GM20000 (cell line): ENCODE data around the gene PARVA.

ENCODE experiments used
- DNase-seq: peaks from one replicate; pipeline ENCODE4 v3.0.0; 2012; ENCODE audit warnings: low spot score
- TF ChIP-seq, protein P1 (sequence below): IDR thresholded peaks from 2 replicates; pipeline ENCODE4 v1.5.1; 2012; ENCODE audit warnings: mild to moderate bottlenecking, control low read depth; ENCODE audit errors: extremely low read depth, missing control alignments

Gene PARVA

DNA sequence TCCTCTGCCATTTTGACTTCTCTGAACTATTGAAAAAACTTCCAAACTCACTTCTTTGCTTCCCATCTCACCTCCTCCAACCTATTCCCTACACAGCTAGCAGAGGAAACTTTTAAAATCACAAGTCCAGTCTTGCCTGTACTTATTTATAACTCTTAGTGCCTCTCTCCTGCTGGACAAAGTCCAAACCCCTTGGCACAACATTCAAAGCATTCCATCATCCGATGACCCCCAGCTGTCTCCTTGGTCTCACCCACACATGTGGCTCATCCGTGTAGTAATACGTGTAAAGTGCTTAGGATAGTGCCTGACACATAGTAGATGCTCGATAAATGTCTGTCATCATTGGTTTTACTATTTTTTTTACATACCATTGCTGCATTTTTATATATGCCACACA is 101.4 kb downstream of the PARVA start:
- no peak for DNase-seq
- TF ChIP-seq, protein P1, sequence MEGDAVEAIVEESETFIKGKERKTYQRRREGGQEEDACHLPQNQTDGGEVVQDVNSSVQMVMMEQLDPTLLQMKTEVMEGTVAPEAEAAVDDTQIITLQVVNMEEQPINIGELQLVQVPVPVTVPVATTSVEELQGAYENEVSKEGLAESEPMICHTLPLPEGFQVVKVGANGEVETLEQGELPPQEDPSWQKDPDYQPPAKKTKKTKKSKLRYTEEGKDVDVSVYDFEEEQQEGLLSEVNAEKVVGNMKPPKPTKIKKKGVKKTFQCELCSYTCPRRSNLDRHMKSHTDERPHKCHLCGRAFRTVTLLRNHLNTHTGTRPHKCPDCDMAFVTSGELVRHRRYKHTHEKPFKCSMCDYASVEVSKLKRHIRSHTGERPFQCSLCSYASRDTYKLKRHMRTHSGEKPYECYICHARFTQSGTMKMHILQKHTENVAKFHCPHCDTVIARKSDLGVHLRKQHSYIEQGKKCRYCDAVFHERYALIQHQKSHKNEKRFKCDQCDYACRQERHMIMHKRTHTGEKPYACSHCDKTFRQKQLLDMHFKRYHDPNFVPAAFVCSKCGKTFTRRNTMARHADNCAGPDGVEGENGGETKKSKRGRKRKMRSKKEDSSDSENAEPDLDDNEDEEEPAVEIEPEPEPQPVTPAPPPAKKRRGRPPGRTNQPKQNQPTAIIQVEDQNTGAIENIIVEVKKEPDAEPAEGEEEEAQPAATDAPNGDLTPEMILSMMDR: no peak

DNA sequence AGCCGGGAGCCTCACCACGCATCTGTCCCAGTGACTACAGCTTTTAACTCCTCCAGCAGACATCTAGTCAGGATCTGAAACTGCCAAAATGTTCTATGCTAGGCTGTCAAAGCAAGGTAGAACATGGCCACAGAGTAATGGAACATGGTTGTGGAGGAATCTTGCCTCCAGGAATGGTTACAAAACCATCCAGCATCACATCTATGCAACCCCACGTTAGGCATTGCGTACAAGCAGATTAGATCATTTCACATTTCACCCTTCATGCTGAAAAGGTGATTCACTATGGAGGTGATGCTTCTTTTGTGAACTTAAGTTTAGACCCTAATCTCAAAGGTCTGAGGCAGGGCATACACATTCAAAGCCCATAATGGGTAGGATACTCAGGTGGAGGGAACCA is 103.0 kb downstream of the PARVA start:
- TF ChIP-seq, protein P1: no peak
- DNase-seq: no peak

DNA sequence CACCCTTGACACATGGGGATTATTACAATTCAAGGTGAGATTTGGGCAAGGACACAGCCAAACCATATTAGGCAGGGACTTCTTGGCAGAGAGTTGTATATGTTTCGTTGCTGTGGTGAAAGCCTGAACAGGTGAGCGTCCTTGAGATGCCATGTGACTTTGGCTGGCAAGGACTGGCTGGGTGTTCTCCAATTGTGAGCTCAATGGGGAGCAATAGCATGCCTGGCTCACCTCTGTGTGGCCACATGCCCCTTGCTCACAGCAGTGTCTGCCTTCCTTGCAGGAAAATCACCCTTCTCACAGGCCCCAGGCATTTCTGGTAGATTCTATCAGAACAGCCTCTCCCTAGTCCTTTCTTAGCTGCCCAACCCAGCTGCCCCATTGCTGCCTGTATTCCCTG is 105.5 kb downstream of the PARVA start:
- no peak for DNase-seq

DNA sequence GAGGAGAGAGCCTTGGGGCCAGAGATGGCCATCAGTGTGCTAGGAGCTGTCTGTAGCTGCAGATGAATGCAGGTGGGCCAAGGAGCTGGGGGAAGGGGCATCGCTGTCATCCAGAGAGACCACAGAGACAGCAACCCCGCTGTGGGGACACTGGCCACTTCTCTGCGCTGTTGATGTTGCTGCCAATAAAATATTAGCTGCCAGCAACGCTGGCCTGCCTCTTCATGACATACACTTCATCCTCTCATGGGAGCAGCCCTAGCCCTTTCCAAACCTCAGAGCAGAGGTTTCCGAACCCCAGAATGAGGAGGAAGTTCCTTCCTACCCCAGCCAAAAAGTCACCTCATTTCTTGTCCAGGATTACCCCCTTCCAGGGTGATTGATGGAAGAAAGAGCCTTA is 106.2 kb downstream of the PARVA start:
- no peak for DNase-seq
- TF ChIP-seq, protein P1: no peak

More for the DNA sequence above, 105.5 kb downstream of the PARVA start:
- TF ChIP-seq, protein P1: no peak

DNA sequence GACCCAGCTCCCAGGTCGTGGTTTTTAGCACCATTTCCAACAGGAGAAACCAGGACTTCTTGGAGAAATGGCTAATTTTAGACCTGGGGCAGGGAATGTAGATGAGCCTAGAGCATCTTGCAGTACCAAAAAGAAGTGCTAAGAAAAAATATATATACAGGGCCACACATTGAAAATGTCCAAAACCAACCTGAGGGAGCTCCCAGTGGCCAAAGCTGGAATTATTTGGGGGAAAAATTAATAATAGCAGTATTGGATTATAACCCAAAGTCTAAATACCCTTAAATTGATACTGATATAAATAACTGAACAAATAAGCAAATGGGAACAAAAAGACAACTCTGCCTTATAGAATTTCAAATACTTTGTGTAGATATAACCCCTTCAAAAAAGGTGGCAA is 108.0 kb downstream of the PARVA start:
- TF ChIP-seq, protein P1: no peak
- DNase-seq: no peak

DNA sequence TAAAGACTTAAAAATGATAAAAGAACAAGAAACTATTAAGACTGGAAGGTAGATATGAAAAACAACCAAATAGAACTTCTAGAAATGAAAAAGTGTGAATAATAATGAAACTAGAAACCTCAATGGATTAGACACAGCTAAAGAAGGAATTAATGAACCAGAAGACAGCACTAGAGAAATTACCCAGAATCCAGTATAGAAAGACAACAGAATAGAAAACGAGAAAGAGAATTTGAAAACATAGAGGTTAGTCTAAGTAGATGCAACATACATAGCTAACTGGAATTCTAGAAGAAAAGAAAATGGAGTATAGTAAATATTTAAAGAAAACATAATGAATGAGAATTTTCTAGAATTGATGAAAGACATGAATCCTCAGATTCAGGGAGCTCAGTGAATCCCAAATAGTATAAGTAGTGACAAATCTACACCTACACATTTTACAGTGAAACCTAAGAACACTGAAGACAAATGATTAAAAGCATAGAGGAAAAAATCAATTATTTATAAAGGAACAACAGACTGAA is 111.9 kb downstream of the PARVA start:
- TF ChIP-seq, protein P1: no peak
- DNase-seq: no peak

DNA sequence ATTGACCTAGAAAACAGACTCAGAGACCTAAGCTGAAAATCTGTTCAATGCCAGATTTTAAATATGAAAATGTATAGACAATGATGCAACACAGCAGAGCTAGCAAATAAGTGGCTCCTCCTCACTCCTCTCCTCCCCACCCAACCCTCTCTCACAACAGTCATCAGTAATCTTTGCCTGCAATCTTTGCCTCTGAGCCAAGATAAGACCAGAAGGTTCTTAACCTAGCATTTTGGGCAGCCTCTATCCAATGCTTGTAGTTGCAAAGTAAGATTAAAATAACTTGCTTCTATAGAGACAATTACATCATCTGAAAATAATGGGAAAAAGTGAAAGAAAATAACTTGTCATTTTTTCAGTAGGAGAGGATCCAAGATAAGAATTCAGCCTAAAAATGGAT is 117.3 kb downstream of the PARVA start:
- DNase-seq: no peak
- TF ChIP-seq, protein P1: no peak
